ENCODE measurements around the gene CMTM7. TPM values are rescaled to one million over a fixed set of nuclear protein-coding genes. Genes with fewer than 3 reads are reported as not detected.

The CMTM7 gene
- total and polyA plus RNA-seq, 2 of the 8 experiments (the other 6 are each of a cell fraction or from before 2014, with no cell fraction given) = 33.3 to 65.8 TPM

- TF ChIP-seq MAFK (IDR thresholded peaks at IDR 0.05; ENCODE audit: low read depth, low read length) = no peak
- TF ChIP-seq CHD1 (IDR thresholded peaks at IDR 0.05; ENCODE audit: low read depth, low read length) = no peak
- no peak for TF ChIP-seq ASH2L (IDR thresholded peaks at IDR 0.05; ENCODE audit: low read length)
- TF ChIP-seq TEAD4 (IDR thresholded peaks at IDR 0.05; ENCODE audit: low read depth, low read length) = no peak
- TF ChIP-seq TAF7 (optimal IDR thresholded peaks at IDR 0.05; ENCODE audit: borderline replicate concordance, low read depth, low read length) = no peak
- no peak for TF ChIP-seq MAX (IDR thresholded peaks at IDR 0.05)
- TF ChIP-seq EP300 (IDR thresholded peaks at IDR 0.05; ENCODE audit: borderline replicate concordance in 1 of 2, low read depth in 2 of 2, low read length in 2 of 2) = no peak
Observed at GRCh38 chr3:32502946-32503286, 111.3 kb downstream of the CMTM7 start (continued).

Other genes starting within 250 kb of the CMTM7 start
- gene CMTM8, start 153.2 kb upstream of the CMTM7 start, total RNA-seq (2021; fragmentation: NEBNext Ultra II Directional; extraction: Animal tissue kit (Norgen Biotek cat#: 25700)) = 10.5 and 11.7 TPM in 2 replicates
- gene CMTM8, start 153.2 kb upstream of the CMTM7 start, polyA plus RNA-seq (2011; rRNA removed) = 19.5 and 22.4 TPM in 2 replicates
- 46.8 and 51.5 TPM in 2 replicates for gene CMTM6, start 111.0 kb downstream of the CMTM7 start, total RNA-seq (2021; fragmentation: NEBNext Ultra II Directional; extraction: Animal tissue kit (Norgen Biotek cat#: 25700))
- 14.0 and 24.0 TPM in 2 replicates for gene CMTM6, start 111.0 kb downstream of the CMTM7 start, polyA plus RNA-seq (2011; rRNA removed)
- 44.2 and 45.1 TPM in 2 replicates for gene DYNC1LI1, start 179.0 kb downstream of the CMTM7 start, total RNA-seq (2021; fragmentation: NEBNext Ultra II Directional; extraction: Animal tissue kit (Norgen Biotek cat#: 25700))
- gene DYNC1LI1, start 179.0 kb downstream of the CMTM7 start, polyA plus RNA-seq (2011; rRNA removed) = 13.2 and 13.6 TPM in 2 replicates